C4-2B (cell line): ENCODE measurements around the gene CCL7.

Source experiments
- ZFX ChIP-seq: fragments of 450-650 bp; IDR thresholded peaks from 2 replicates; pipeline ENCODE4 v1.6.1; 2017
- TF ChIP-seq, protein P1 (sequence below): fragments of 450-650 bp; conservative IDR thresholded peaks from 2 replicates; pipeline ENCODE4 v1.5.1; 2017; ENCODE audit warnings: mild to moderate bottlenecking

- TF ChIP-seq, protein P1, sequence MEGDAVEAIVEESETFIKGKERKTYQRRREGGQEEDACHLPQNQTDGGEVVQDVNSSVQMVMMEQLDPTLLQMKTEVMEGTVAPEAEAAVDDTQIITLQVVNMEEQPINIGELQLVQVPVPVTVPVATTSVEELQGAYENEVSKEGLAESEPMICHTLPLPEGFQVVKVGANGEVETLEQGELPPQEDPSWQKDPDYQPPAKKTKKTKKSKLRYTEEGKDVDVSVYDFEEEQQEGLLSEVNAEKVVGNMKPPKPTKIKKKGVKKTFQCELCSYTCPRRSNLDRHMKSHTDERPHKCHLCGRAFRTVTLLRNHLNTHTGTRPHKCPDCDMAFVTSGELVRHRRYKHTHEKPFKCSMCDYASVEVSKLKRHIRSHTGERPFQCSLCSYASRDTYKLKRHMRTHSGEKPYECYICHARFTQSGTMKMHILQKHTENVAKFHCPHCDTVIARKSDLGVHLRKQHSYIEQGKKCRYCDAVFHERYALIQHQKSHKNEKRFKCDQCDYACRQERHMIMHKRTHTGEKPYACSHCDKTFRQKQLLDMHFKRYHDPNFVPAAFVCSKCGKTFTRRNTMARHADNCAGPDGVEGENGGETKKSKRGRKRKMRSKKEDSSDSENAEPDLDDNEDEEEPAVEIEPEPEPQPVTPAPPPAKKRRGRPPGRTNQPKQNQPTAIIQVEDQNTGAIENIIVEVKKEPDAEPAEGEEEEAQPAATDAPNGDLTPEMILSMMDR: no peak
- TF ChIP-seq ZFX: no peak
Observed at GRCh38 chr17:34222722-34223497, 47.1 kb upstream of the CCL7 start.
